GM18519 (cell line): ENCODE results near the gene MIGA1.
"Not testable (repeated sequence)": the region's sequence is repeated elsewhere in the genome, so short reads cannot be mapped to it uniquely, and the experiment has no call there.

ENCODE experiments used
- ATAC-seq: cut with Tn5 transposase; IDR thresholded peaks from one replicate; pipeline ENCODE4 v1.9.1; 2021; ENCODE audit warnings: mild to moderate bottlenecking, moderate library complexity; ENCODE audit not compliant: unreplicated experiment, low FRiP score

MIGA1 gene

DNA sequence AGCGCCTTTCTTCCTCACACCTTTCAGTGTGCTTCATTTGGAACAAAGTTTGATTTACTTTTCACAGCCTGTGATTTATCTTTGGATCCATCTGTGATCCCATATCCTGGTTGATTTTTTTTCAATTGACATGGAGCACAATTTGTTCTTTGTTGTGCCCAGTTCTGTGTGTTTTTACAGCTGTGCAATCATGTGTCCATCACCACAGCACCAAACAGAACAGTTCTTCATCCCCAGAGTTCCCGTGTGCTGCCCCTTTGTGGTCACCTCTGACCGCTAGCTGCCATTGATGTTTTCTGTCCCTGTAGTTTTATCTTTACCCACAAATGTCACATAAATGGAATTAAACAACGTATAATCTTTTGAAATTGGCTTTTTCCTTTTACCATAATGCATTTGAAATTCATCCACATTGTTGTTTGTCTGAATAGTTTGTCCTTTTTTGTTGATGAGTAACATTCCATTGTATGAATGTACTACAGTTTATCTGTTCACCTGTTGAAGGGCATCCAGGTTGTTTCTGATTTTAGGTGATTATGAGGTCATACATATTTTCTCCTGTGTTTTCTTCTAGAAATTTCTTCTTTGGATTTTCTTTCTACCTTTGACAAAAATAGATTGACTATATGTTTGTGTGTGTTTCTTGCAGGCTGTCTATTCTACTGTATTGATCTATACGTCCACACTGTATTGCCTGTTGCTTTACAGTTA lies 17.4 kb downstream of the MIGA1 start:
- no peak for ATAC-seq

DNA sequence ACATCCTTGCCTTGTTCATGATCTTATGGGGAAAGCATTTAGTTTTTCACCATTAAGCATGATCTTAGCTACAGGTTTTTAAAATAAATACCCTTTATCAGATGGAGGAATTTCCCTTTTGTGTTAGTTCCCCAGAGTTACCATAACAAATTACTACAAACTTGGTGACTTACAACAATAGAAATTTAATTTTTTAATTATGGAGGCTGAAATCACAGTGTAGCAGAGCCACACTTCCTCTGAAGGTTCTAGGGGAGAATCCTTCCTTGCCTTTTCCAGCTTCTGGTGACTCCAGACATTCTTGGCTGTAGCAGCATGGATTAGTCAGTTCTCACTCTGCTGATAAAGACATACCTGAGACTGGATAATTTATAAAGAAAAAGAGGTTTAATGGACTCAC lies 18.5 kb downstream of the MIGA1 start:
- no peak for ATAC-seq

GRCh38 chr1:77802026-77802425 lies 22.6 kb downstream of the MIGA1 start:
- ATAC-seq, result no peak

DNA sequence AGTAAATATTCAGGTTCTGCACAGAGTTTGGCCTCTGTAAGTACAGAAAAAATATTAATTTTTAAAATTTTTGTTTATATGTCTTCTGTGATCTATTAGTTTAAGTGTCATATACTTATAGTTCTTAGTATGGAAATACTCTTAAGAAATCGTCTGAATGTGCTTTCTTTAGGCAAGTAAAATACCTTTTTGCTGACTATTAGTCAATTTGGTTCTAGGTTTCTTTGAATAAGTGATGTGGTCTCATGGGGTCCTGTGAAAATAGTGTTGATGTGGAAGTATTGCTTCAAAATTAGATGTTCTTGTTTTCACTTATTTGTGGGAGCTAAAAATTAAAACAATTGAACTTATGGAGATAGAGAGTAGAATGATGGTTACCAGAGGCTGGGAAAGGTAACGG lies 23.9 kb downstream of the MIGA1 start:
- no peak for ATAC-seq

DNA sequence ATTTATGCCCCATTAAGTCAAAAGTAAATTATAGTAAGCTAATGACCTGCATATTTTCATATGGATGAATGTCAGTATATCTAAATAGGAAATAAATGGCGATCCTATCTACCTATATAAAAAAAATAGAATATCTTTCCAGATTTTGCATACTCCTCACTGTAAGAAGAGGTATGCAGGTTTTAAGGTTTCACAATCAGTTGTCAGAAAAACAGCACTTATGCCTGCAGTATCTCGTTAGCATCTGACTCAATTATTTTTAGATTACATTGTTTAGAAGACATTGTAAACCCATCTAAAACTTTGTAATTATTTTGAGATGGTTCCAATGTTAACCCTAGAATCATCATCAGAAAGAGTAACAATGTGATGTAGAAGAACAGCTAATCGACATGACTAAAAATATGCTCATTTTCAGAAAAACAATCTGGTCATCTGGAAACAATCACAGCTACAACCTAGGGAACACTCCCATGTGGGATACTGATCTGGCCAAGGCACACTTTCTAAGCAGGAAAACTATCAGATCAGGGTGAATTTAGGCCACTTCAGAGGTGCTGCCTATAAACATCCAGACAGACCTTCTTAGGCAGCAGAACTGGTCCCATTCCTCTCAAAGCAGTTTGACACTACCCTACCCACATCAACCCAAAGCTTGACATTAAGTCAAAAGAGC lies 30.5 kb downstream of the MIGA1 start:
- not testable (repeated sequence) for ATAC-seq

DNA sequence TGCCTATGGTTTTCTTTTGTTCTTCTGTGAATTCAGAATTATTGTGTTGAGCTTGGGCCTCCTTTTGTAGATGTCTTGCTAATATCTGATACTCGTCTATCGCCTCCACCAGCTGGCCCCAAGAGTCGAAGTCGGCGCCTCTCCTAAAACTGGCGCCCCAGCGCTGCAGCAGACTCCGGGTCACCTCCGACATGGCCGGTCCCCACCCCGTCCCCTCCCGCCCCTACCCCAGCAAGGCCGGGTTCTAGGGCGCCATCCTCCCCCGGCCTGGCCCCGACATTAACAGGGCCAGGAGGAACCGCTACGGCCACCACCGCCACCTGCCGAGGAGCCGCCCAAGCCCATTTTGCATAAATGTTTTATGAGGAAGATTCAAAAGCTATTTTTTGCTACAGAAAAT lies 32.1 kb downstream of the MIGA1 start:
- ATAC-seq, result not testable (repeated sequence)

- ATAC-seq, result no peak
These were observed 38.1 kb downstream of the MIGA1 start for GRCh38 chr1:77817368-77818209.

GRCh38 chr1:77820121-77820520 lies 40.7 kb downstream of the MIGA1 start:
- ATAC-seq, result no peak

- no peak for ATAC-seq
These were observed 44.6 kb downstream of the MIGA1 start for GRCh38 chr1:77824079-77824478.

DNA sequence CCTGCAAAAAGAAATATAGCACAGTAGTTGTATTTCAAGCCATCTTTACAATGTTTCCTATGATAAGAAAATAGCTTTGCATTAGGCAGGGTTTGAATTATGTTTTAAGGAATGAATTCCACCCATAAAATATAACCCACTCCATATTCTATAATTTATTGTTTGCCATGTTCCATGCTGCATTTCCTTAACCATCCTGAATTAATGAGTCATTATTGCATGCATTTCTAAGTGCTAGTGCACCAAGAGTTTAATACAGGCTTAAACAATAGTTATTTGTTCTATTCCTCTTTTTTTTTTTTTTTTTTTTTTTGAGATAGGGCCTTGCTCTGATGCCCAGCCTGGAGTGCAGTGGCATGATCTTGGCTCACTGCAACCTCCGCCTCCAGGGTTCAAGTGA lies 45.2 kb downstream of the MIGA1 start:
- ATAC-seq, result no peak

DNA sequence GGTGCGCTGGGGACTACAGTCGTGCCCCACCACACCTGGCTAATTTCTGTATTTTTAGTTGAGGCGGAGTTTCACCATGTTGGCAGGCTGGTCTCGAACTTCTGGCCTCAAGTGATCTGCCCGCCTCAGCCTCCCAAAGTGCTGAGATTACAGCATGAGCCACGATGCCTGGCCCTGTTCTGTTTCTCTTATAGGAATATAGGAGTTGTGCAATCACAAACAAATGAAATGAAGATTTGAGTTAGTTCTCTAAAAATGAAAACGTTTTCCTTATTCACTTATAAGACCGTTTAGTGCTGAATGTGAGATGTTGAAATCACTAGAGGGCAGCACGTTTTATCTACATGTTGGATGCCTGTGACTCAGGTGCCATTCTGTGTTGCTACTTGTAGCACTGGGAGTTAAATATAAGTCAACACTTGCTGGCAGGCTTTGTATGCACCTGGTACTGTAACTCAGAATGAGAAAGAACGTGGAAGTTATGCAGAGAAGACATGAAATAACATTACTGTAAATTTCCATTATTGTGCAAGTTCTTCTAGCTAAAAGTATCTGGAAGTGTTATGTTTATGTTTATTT lies 45.8 kb downstream of the MIGA1 start:
- ATAC-seq, result peak; percentile 47

GRCh38 chr1:77826851-77827250 lies 47.4 kb downstream of the MIGA1 start:
- not testable (repeated sequence) for ATAC-seq

- no peak for ATAC-seq
These were observed 48.6 kb downstream of the MIGA1 start for GRCh38 chr1:77828098-77828497.

DNA sequence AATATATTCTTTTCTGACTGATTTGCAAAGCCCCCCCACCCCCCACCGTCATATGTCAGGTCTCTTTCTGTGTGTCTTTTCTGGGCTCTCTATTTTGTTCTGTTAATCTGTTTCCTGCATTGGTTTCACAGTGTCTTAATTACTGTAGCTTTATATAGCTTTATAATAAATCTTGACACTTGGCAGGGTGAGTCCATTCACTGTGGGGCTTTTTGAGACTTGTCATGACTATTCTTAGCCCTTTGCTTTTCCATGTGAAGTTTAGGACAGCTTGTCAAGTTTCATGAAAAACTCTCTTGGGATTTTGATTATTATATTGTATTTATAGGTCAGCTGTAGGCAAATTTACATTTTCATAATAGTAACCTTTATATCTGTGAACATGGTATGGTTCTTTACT lies 50.4 kb downstream of the MIGA1 start:
- no peak for ATAC-seq

DNA sequence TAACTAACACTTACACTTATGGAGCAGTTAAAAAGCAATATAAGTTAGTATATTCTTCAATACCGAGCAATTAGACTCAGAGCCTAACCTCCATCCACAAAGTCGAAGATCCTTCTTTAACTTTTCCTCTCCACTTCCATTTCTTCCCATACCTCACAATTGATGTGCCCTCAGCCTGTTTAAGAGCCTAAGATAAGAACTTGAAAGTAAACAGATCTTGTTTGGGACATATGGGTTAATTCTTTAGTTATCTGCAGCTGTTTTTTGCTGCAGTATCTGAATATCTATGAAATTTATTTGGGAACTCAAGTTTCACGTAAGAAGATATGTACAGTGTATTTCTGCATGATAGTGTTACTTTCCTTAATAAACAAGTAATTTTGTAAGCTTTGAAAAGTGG lies 51.5 kb downstream of the MIGA1 start:
- ATAC-seq, result no peak

DNA sequence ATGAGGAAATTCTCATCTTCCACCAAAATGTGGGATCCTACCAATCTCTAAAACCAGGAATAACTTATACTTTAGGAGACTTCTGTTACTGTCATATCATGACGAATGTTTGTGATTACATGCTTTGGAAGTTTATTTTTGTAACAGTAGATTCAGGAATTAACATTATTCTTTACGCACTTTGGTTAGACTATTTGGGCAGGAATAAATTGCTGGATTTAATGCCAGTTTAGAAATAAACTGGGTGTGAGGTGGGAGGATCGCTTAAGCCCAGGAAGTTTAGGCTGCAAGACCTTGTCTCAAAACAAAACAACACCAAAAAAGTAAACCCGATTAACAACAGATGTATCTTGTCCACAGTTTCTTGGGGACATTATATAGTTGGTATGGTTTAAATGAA lies 52.1 kb downstream of the MIGA1 start:
- no peak for ATAC-seq

DNA sequence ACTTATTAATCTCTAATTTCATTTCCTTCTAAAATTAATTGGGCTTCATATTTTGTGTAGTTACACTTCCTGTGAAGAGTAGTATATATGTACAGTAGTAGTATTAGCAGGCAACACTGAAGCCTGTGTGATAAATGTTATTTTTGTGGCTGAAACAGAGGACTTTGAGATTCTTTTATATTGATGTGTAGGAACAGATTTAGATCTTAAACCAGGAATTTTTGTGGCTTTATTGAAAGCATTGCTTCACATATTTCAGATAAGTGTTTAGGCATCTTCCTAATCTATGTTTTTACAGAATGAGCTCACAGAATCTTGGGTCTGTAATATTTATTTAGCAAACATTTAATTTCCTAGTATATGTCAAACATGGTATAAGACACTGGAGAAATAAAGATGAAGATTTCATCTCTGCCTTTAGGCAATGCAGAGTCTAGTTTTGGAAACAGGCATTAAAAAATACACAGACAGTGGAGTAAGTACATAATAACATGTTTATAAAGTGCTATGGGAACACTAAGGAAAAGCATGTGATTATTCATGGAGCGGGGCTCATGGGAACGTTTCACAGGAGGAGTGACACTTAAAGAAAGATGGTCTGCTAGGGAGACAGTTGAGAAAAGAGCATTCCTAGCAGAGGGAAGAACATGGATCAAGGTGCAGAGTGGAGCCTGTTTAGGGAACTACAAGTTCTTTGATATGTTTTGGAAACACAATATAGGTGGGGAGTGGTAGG lies 52.7 kb downstream of the MIGA1 start:
- no peak for ATAC-seq

DNA sequence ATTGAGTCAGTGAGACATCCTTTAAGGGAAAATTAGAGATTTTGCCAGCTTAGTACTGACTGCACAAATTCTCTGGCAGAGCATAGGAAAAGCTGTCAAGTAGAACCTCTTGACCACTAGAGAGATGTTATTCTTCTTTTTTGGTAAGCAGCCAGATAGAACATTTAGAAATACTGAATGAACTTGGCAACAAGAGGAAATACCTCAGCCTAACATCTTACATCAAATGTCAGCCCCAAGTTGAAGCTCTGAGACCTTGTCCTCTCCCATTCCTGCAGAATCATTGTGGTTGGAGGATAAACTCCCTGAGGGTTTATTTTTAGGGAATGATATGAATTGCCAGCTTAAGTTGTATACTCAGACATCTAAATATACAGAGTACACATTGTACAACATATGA lies 53.5 kb downstream of the MIGA1 start:
- no peak for ATAC-seq

- no peak for ATAC-seq
These were observed 54.2 kb downstream of the MIGA1 start for GRCh38 chr1:77833521-77834100.

DNA sequence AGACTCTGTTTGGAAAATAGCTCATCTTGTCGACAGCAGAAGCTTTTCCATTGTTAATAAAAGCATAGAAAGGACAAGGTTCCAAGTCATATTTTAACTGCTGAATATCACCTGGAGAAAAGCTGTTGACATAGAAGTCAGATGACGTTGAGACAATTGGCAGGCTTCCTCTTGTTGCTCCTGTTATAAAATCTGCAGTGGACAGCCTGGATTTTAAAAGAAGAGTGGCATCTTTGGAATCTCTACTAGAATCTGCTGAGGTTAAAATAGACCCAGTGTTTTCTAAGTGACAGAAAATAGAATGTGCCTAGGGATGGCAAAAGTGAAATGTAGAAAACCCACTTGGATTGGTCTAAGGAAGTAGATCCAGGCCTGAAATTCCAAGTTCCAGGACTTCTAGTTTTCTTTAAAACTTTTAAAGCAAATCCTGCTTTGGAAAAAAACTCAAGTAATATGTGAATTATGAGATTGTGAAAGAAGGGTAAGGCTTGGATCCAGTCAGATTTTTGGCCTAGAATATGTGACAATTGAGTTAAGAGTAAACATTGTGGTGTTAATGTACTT lies 55.4 kb downstream of the MIGA1 start:
- ATAC-seq, result no peak
